Vagina (tissue), 2 donors: ENCODE results near the gene ZNF598. TPM values are rescaled to one million over a fixed set of nuclear protein-coding genes. Genes with fewer than 3 reads are reported as not detected.

Experiments used
- DNase-seq, 2 donors: peaks; one replicate each; pipeline ENCODE4 v3.0.0-alpha.2; 2017; ENCODE audit errors: extremely low spot score in 2 of 2
- H3K27ac ChIP-seq: fragments of 200-600 bp; sonication (generic); one replicate; pipeline ENCODE4 v1.5.1; 2019
- H3K27me3 ChIP-seq: fragments of 200-600 bp; sonication (generic); one replicate; pipeline ENCODE4 v1.5.1; 2019
- H3K36me3 ChIP-seq, 2 donors: fragments of 200-600 bp; sonication (generic); one replicate each; pipeline ENCODE4 v1.5.1; 2017 to 2019
- H3K4me1 ChIP-seq: fragments of 200-600 bp; sonication (generic); one replicate; pipeline ENCODE4 v1.5.1; 2019
- H3K4me3 ChIP-seq, 2 donors: fragments of 200-600 bp; sonication (generic); 1 replicate in 1 of 2; 2 replicates in 1 of 2; pipeline ENCODE4 v1.5.1; 2016 to 2019
- H3K9me3 ChIP-seq: fragments of 200-600 bp; sonication (generic); one replicate; pipeline ENCODE4 v1.5.1; 2019
- CTCF ChIP-seq, 3 experiments: fragments of 450-650 bp in 2 of 3; fragments of 200-600 bp in 1 of 3; sonication (generic) in 1 of 3; IDR thresholded peaks; one replicate each; pipeline ENCODE4 v1.5.1; 2017 to 2019; ENCODE audit warnings: antibody characterized with exemption in 3 of 3, mild to moderate bottlenecking in 2 of 3, moderate library complexity in 2 of 3
- POLR2A ChIP-seq, 2 donors: fragments of 450-650 bp; IDR thresholded peaks; one replicate each; pipeline ENCODE4 v1.6.1; 2017; ENCODE audit warnings: antibody characterized with exemption in 2 of 2, mild to moderate bottlenecking in 2 of 2, moderate library complexity in 2 of 2
- POLR2AphosphoS5 ChIP-seq, 2 donors: sonication (generic); formaldehyde crosslinking; IDR thresholded peaks; one replicate each; pipeline ENCODE4 v1.9.0; 2017; ENCODE audit warnings: antibody characterized with exemption in 2 of 2, mild to moderate bottlenecking in 2 of 2, low read depth in 1 of 2; ENCODE audit not compliant: insufficient read depth in 1 of 2
- intact Hi-C: fragments of 100-400 bp; cut with DNase I; formaldehyde crosslinking; loops from one replicate; pipeline ENCODE4 v1.15.1; 2023
- total RNA-seq: library from RNA; depleted of rRNA; stranded (reverse); fragments of >200 nt; gene quantifications from one replicate; pipeline ENCODE4 v1.2.3, GENCODE V29; 2016

The ZNF598 gene
- total RNA-seq, 1 donor from 2014 or later, result 51.8 TPM

GRCh38 chr16:2044541-2044940 is 34.9 kb upstream of the ZNF598 start:
- no peak overlapping the region for H3K4me3 ChIP-seq
- no peak overlapping the region for H3K27ac ChIP-seq
- DNase-seq, result no peak

DNA sequence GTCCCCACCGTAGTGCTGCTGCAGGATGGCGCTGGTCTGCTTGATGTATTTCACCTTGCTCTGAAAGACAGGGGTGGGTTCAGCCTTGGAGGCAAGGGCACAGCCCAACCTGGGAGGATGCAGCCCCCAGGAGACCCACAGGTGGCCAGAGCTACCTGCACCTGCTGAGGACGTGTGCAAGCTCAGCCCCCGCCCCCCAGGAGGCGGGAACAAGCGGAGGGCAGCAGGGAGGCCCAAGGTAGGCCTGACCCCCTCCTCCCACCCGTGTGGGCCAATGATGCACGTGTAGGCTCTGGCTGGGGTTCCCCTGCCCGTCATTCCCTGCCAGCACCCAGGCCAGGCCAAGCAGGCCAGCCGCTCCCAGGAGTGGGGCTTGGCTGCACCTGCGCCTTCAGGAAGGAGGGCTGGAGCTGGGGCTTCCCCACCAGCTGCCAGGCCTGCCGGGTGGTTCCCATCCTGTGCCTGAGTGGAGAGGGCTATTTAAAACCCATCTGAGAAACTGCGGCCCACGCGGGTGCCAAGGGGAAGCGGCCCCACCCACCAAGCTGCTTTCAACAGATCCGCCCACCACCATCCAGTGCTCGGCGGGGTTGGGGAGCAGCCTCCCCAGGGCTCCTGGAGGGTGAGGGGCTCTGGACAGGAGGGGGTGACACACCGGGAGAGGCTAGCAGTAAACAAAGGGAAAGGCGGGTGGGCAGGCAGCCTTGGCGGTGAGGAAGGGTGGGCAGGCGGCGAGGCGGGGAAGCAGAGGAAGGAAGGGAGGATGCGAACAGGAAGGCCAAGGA is 34.2 kb upstream of the ZNF598 start:
- DNase-seq, result no peak

More at GRCh38 chr16:2044541-2044940, 34.9 kb upstream of the ZNF598 start:
- Histone ChIP-seq H3K27me3 (no peaks in the 10 kb centered on the region), H3K36me3 (peaks cover 0 to 8% of the 10 kb centered on the region in 2 donors), H3K9me3 (no peaks in the 10 kb centered on the region), H3K4me1 (peaks cover 72% of the 10 kb centered on the region)
- no peak for TF ChIP-seq POLR2A (IDR thresholded peaks at IDR 0.05)
- TF ChIP-seq CTCF (IDR thresholded peaks at IDR 0.05), result no peak
- TF ChIP-seq POLR2AphosphoS5 (IDR thresholded peaks at IDR 0.05; ENCODE audit: insufficient read depth in 1 of 2, low read depth in 1 of 2), result no peak
- intact Hi-C loops, result loop anchor here (10.0 kb wide), 1 partner anchor 890 kb away; the partner anchor contains the start of gene CACNA1H

GRCh38 chr16:2042986-2043666 is 33.5 kb upstream of the ZNF598 start:
- H3K36me3 ChIP-seq, result peaks cover 0 to 8% of the 10 kb centered on the region in 2 donors
- H3K4me1 ChIP-seq, result peaks cover 73% of the 10 kb centered on the region
- TF ChIP-seq POLR2A (IDR thresholded peaks at IDR 0.05), result no peak
- no peak for TF ChIP-seq CTCF (IDR thresholded peaks at IDR 0.05)
- TF ChIP-seq POLR2AphosphoS5 (IDR thresholded peaks at IDR 0.05; ENCODE audit: insufficient read depth in 1 of 2, low read depth in 1 of 2), result no peak
- H3K9me3 ChIP-seq, result no peaks in the 10 kb centered on the region
- H3K4me3 ChIP-seq, result no peak overlapping the region
- intact Hi-C loops, result loop anchor here (10.0 kb wide), 1 partner anchor 888 kb away; the partner anchor contains the start of gene CACNA1H
- H3K27me3 ChIP-seq, result no peaks in the 10 kb centered on the region
- no peak for DNase-seq
- peak overlapping the region; percentile 91 for H3K27ac ChIP-seq

More for the DNA sequence above, 34.2 kb upstream of the ZNF598 start:
- intact Hi-C loops, result loop anchor here (10.0 kb wide), 1 partner anchor 889 kb away; the partner anchor contains the start of gene CACNA1H
- Histone ChIP-seq H3K9me3 (no peaks in the 10 kb centered on the region), H3K4me3 (no peak overlapping the region), H3K27ac (peak overlapping the region; percentile 91), H3K4me1 (peaks cover 72% of the 10 kb centered on the region), H3K36me3 (peaks cover 0 to 8% of the 10 kb centered on the region in 2 donors), H3K27me3 (no peaks in the 10 kb centered on the region)
- TF ChIP-seq CTCF (IDR thresholded peaks at IDR 0.05) (no peak), POLR2A (IDR thresholded peaks at IDR 0.05) (no peak), POLR2AphosphoS5 (IDR thresholded peaks at IDR 0.05; ENCODE audit: insufficient read depth in 1 of 2, low read depth in 1 of 2) (no peak)

DNA sequence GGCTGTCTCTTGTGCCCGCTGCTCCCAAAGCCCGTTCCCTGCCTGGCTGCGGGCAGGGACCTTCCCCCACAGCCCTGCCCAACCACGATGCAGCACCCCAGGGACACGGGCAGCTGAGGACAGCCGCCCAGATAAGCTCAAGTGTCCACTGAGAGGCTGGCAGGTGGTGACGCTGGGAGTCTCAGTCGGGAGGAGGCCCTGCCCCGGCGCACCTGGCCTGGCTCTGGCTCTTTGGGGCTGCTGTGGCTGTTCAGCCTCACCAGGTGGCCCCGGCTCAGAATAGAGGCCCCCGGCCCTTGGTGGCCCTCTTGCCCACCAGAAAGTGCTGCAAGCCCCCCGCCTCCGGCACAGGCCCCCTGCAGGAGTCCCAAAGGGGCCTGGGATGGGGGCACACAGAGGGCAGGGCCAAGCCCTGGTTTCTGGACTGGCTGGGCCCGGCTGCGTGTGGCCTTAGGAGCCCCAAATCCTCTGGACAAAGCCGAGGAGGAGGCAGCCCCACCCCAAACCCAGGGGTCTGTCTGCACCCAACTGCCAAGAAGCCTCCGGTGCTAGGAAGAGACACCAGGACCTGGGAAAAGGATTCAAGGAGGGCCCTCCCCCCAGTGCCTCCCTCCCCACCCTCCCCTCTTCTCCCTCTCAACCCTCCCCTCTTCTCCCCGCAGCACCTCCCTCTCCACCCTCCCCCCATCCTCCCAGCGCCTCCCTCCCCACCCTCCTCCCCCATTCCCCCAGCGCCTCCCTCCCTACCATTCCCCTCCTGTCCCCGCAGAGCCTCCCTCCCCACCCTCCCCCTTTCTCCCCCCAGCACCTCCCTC is 32.8 kb upstream of the ZNF598 start:
- H3K9me3 ChIP-seq, result no peaks in the 10 kb centered on the region
- peak overlapping the region; percentile 91 for H3K27ac ChIP-seq
- peaks cover 0 to 8% of the 10 kb centered on the region in 2 donors for H3K36me3 ChIP-seq
- peaks cover 80% of the 10 kb centered on the region for H3K4me1 ChIP-seq
- H3K27me3 ChIP-seq, result no peaks in the 10 kb centered on the region
- DNase-seq, result no peak
- no peak for TF ChIP-seq POLR2AphosphoS5 (IDR thresholded peaks at IDR 0.05; ENCODE audit: insufficient read depth in 1 of 2, low read depth in 1 of 2)
- TF ChIP-seq CTCF (IDR thresholded peaks at IDR 0.05), result no peak
- no peak for TF ChIP-seq POLR2A (IDR thresholded peaks at IDR 0.05)
- intact Hi-C loops, result loop anchor here (10.0 kb wide), 1 partner anchor 888 kb away; the partner anchor contains the start of gene CACNA1H
- H3K4me3 ChIP-seq, result no peak overlapping the region
